ENCODE results near the gene MAML2.

DNA sequence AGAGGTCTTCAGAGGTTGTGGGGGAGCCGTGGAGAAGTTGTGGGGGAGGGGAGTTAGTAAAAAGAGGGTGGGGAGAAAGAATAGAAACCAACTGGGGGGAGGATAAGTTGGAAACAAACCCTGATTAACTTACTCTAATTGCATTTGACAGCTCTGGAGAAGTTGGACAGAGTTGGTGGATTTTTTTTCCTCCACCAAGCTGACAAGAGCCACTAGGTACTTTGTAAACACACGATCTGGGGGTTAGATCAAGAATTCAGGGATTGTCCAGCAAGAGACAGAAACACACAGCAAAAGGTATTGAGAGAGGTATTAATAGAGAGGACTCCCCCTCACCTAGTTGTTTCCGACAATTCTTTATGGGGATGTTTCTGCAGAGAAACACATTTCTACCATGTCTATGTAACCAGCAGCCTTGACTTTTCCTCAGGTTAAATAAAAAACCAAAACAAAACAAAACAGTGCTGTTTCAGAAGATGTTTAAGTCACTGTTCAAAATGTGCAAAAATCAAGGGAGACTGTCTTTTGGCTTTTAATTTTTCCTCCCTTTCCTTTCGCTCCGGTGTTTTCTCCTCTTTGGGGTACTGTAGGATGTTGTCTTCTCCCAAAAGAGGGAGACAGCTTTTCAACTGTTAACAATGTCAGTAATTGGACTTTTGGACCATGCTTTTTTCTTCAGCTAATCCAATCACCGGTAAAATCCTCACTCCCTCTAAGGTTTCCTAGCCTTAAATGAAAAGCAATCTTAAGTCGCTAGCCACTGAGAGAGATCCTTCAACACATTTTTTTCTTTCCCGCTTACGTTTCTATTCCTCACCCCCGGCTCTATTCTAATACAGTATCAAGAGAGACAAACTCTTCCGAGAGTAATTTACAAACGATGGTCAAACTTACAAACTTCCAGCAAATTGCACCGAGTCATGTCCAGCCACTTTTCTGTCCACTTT lies 708 bp downstream of the MAML2 start:
- no peak for TF ChIP-seq YY1 (IDR thresholded peaks at IDR 0.05)
- TF ChIP-seq, protein P1, sequence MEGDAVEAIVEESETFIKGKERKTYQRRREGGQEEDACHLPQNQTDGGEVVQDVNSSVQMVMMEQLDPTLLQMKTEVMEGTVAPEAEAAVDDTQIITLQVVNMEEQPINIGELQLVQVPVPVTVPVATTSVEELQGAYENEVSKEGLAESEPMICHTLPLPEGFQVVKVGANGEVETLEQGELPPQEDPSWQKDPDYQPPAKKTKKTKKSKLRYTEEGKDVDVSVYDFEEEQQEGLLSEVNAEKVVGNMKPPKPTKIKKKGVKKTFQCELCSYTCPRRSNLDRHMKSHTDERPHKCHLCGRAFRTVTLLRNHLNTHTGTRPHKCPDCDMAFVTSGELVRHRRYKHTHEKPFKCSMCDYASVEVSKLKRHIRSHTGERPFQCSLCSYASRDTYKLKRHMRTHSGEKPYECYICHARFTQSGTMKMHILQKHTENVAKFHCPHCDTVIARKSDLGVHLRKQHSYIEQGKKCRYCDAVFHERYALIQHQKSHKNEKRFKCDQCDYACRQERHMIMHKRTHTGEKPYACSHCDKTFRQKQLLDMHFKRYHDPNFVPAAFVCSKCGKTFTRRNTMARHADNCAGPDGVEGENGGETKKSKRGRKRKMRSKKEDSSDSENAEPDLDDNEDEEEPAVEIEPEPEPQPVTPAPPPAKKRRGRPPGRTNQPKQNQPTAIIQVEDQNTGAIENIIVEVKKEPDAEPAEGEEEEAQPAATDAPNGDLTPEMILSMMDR (IDR thresholded peaks at IDR 0.05; ENCODE audit: low read depth, low read length, missing input control) = no peak
- no peak for TF ChIP-seq TAF1 (conservative IDR thresholded peaks at IDR 0.05)
- no peak for TF ChIP-seq EGR1 (IDR thresholded peaks at IDR 0.05; ENCODE audit: low read depth in 2 of 2)
- TF ChIP-seq GABPA (IDR thresholded peaks at IDR 0.05 in 1 of 2, conservative IDR thresholded peaks at IDR 0.05 in 1 of 2) = no peak
- TF ChIP-seq, protein P2, sequence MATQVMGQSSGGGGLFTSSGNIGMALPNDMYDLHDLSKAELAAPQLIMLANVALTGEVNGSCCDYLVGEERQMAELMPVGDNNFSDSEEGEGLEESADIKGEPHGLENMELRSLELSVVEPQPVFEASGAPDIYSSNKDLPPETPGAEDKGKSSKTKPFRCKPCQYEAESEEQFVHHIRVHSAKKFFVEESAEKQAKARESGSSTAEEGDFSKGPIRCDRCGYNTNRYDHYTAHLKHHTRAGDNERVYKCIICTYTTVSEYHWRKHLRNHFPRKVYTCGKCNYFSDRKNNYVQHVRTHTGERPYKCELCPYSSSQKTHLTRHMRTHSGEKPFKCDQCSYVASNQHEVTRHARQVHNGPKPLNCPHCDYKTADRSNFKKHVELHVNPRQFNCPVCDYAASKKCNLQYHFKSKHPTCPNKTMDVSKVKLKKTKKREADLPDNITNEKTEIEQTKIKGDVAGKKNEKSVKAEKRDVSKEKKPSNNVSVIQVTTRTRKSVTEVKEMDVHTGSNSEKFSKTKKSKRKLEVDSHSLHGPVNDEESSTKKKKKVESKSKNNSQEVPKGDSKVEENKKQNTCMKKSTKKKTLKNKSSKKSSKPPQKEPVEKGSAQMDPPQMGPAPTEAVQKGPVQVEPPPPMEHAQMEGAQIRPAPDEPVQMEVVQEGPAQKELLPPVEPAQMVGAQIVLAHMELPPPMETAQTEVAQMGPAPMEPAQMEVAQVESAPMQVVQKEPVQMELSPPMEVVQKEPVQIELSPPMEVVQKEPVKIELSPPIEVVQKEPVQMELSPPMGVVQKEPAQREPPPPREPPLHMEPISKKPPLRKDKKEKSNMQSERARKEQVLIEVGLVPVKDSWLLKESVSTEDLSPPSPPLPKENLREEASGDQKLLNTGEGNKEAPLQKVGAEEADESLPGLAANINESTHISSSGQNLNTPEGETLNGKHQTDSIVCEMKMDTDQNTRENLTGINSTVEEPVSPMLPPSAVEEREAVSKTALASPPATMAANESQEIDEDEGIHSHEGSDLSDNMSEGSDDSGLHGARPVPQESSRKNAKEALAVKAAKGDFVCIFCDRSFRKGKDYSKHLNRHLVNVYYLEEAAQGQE (IDR thresholded peaks at IDR 0.05) = no peak
- no peak for TF ChIP-seq JUND (IDR thresholded peaks at IDR 0.05)
- no peak for TF ChIP-seq RAD21 (IDR thresholded peaks at IDR 0.05)
- TF ChIP-seq, protein P3, sequence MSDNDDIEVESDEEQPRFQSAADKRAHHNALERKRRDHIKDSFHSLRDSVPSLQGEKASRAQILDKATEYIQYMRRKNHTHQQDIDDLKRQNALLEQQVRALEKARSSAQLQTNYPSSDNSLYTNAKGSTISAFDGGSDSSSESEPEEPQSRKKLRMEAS (IDR thresholded peaks at IDR 0.05) = no peak
- TF ChIP-seq FOXA1 (IDR thresholded peaks at IDR 0.05) = no peak

Data from liver (tissue), 3 donors.